AML-193 (cell line): ENCODE data around the gene GSTM5.
"Not testable (repeated sequence)": the region's sequence is repeated elsewhere in the genome, so short reads cannot be mapped to it uniquely, and the experiment has no call there.

Experiments
- DNase-seq, 2 experiments: peaks; one replicate each; lab custom pipeline; 2025; lab: John Stamatoyannopoulos, UW

Gene GSTM5

DNA sequence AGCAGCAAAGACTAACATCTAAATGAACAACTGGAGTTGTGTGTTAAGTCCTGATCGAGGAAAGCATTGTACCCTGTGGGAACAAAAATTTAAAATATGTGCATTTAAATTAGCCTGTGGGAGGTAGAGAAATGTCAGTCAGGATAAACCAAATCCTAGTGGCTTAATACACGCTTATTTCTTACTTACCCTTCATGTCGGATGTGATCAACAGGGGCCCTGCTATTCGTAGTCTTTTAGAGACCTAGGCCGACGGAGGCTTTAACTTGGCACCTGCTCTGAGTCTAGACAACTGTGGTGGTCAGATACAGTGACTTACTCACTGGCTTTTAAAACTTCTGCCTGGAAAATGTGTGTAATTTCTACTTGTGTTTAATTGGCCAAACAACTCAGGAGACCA is 18.6 kb downstream of the GSTM5 start:
- DNase-seq = no peak

DNA sequence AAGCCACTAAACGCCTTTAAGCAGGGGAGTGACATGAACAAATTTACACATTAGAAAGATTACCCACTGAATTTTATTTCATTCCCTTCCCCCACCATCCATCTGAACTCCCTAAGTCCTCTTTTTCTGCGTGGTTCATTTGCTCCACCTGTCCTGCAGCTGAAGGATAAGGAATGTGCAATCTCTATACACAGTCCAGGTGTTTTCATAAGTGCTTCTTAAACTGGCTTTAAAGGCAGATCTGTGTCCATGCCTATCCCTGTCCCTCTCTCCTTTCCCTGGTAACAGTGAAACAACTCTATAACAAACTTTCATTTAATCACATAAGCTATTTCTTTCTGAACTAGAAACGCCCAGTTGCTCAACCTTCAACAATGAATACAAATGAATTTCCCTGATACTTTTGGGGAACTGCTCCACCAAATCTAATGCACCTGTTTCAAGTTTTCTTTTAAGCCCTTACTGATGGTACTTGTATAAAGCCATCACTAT is 20.4 kb downstream of the GSTM5 start:
- DNase-seq = no peak

DNA sequence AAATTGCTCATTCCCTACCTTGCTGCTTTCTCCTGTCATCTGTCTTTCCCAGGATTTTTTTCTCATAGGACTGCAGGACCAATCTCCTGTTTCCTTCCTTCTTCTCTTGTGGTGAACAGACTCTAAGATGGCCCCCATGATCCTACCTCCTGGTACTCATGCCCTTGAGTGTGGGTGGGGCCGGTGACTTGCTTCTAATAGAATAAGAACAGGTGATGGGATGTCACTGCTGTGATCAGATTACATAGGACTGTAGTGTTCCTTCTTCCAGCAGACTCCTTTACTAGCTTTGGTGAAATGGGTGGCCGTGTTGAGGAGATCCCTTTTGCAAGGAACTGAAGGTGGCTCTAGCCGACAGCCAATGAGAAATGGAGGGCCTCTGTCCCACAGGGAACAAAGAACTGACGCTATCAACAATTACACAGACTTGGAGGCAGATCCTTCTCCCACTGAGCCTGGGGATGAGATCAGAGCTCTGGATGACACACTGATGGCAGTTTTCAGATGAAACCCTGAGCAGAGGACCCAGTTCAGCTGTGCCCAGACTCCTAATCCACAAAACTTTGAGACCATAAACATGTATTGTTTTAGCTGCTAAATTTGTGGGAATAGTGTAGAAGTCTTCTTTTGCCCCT is 21.3 kb downstream of the GSTM5 start:
- DNase-seq = no peak

DNA sequence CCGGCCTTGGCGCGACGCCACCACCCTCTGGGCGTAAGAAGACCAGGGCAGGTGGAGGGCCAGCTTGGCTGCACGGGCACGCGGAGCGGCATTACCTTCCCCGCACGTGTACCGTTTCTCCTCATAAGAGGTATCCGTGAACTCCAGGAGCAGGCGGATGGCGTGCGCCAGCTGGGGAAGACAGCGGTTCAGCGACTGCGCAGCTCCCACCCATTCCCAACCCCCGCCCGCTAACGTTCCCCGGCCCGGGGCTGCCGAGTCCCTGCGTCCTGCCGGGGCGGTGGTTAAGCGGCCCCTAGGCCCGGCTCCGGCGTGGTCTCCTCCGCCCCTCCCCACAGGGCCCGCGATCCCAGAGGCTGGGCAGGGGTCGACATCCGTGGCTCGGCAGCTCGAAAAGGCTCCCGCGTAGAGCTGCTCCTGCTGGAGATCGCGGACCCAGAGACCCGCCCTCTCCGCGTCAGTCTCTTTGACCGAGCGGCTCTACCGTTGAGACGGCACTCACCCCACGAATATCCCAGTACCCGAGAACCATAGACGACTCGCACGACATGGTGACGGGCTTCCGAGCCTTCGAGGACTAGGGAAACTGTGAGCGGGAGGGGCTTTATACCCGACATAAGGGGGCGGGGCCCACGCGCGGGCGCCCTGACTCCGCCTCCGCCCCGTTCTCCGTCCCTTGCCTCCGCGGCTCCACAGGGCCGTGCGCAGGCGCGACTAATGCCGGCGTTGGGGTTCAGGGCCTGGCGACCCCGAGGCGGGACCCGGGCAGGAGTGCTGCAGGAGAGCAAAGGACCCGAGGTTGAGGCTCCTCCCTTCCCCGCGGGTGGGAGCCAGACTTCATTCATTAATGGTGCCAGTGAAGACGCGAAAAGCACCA is 27.9 kb downstream of the GSTM5 start:
- no peak for DNase-seq

DNA sequence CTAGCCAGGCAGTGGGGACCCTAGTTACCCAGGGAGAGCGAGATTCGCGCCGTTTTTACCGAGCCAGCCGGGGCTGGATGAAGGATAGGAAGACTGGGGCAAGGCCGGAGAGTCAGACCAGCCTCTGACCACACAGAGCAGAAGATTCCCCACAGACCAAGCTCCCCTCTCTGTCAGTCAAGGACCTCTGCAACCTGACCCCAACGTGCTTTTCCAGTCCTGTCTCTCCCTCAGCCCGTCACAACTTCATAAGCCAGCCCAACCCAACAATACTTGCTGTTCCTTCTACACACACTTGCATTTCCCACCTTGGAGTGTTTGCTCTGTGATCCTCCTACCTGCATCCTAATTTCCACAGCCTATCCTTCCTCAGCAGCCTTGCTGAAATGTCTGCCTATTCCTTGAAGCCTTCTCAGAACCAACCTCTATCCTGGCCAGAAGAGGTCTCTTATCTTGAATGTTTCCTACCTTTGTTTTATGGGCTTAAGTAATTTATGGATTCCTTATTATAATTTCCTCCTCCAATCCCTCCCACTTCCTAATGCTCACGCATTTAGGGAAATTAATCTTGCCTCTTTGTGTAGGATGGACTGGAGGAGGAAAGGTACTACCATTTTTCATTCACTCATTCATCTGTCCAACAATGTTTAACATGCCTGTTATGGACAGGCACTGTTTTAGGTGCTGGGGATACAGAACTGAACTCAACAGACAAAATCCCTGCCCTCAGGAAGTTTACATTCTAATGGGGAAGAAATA is 28.7 kb downstream of the GSTM5 start, which contains the start of gene GSTM3:
TSS of gene GSTM3 (minus strand) at position 424 of the 759 bp plus-strand sequence. CDS start 751 bp downstream, outside the sequence.
- DNase-seq = no peak

DNA sequence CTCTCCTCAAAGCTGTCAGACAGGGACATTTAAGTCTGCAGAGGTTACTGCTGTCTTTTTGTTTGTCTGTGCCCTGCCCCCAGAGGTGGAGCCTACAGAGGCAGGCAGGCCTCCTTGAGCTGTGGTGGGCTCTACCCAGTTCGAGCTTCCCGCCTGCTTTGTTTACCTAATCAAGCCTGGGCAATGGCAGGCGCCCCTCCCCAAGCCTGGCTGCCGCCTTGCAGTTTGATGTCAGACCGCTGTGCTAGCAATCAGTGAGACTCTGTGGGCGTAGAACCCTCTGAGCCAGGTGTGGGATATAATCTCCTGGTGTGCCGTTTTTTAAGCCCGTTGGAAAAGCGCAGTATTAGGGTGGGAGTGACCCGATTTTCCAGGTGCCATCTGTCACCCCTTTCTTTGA is 36.3 kb downstream of the GSTM5 start:
- not testable (repeated sequence) for DNase-seq

DNA sequence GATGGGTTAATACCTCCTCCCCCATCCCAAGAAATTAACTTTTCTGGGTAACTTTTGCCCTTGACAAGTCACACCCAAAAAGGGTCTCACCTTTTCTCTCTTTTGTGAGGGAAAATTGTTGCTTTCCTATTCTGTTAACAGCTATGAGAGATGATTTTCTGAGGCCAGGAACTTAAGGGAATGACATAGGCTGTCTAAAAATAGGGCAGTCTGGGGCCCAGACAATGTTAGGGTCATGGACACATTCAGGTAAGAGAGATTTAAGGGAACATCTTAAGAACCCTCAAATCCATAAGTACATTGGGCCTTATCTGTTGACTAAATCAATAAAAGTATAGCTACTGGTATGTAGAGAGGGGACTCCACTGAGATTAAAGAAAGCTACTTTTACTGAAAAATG is 37.2 kb downstream of the GSTM5 start:
- no peak for DNase-seq

DNA sequence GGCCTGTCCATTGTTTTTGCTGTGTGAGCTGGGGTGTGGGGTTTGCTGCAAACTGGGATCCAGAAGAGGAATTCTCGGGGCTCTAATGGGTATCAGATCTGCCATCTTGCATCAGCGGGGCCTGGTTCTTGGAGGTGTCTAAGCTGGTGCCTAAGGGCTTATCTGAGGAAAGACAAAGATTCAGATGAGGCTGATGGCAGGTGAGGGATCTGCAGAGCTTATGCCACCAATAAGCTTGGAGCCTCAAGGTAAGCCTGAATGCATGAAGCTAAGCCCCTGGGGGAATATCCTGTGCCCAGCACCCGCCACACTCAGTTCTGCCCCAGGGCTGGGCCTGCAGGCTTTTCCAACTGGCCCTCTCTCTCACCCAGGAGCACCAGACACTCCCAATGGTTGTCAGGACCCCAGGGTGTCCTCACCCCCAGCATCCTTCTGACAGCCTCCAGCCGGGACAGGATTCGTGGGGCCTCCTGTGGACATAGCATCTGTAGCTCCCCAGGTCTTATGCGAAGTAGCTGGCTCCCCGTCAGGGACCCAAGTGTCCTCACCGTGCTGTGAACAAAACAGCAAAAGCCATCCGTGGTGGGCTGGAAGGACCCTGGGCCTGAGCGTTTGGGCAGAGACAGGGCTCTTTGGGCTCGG is 38.3 kb downstream of the GSTM5 start:
- no peak for DNase-seq

DNA sequence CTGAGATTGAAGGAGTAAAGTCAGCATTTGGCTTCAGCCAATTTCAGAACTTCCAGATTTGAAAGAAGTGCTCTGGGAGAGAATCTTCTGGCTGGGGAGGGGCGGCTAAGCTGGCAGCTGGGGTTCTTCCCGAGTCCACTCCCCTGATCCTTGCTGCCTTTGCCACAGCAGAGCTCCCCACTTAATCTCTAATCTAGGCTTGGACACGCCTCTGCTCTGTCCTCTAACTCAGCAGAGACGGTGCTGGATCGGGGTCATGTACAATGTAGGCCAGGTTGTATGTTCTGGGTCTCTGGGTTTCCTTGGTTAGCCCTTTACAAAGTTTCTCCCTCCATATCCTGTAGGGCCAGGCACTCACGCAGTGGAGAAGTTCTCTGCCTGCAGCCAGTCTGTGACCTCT is 38.9 kb downstream of the GSTM5 start:
- no peak for DNase-seq

DNA sequence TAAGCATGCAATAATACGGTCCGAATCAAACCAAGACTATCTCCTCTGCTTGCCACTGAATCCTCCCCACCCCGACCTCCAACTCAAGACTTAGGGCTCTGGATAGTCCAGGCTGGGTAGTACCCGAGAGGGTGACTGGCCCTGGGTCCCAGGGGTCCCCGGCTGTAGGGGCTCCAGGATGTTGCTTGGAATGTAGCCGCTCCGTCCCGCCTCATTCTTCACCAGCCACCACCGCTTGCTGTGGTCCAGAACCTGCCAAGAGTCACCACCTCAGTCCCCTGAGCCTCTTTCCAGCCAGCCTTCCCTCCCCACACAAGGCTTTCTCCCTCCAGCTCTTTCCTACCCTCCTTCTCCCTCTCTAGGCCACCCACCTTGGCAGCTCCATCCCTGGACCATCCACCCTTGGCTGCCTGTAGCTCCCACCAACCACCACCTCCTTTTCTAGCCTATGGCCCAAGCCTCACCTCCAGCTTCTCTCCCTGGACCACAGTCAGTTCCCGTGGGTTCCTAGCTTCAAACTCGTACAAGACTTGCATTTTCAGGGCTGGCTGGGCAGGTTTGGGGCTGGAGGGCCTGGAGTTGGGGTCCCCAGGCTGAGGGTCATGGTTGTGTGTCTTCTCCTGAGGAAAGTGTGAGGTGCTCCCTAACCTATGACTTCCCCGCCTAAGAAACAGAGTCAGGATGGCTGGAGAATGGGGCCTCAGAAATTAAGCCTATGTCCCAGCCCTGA is 39.6 kb downstream of the GSTM5 start:
- DNase-seq = no peak

DNA sequence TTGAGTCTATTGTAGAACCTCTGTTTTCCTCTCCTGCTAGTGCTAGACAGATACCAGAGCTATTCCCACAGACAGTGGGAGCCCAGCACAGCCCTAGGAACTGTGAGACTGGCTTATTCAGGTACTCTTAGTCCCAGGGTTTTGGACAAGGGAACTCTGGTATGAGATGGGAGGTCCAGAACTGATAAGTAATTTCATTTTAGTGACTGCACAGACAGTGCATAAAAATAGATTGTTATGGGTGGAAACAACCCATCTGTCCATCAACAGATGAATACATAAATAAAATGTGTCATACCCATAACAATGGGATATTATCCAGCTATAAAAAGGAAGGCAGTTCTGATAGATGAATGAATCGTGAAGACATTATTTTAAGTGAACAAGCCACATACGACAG is 42.7 kb downstream of the GSTM5 start:
- DNase-seq = no peak

DNA sequence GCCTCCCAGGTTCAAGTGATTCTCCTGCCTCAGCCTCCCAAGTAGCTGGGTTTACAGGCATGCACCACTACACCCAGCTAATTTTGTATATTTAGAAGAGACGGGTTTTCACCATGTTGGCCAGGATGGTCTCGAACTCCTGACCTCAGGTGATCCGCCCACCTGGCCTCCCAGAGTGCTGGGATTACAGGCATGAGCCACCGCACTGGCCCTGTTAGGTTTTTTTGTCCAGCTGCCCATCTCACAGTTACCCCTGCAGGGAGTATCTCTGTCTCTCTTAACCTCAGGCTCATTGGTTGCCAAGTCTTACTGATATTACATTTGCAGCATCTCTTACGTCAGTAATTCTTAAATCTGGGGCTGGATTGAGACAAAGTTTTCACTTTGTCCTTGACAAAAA is 44.3 kb downstream of the GSTM5 start:
- DNase-seq = not testable (repeated sequence)

DNA sequence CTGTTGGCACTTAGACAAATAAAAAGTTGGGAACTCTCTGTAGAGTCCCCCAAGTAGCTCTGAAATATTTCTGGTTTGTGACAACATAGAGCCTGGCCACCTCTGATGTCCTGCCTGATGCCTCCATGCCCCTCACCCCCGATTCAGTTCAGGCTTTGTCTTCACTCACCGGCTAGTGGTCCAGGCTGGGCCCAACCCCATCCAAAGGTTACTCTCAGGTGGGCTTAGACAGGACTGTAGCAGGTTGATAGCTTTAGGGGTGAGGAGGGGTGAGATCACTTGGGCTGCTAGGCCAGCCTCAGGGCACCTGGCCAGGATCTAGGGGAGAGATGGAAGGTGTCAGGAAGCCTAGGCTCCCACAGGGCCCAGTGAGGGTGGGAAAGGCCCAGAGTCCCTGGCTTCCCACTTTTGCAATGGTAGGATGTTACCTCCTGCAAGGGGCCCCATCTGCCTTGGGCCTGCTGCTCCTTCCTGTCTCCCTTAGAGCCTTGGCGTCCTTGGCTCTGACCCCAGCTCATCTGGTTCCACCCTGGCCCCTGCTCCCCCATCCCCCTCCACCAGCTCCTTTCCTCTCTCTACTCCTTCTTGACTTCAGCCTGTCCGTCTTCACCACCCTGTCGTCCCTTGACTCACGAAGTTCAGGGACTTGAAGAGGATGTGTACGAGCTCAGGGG is 44.9 kb downstream of the GSTM5 start:
- no peak for DNase-seq

DNA sequence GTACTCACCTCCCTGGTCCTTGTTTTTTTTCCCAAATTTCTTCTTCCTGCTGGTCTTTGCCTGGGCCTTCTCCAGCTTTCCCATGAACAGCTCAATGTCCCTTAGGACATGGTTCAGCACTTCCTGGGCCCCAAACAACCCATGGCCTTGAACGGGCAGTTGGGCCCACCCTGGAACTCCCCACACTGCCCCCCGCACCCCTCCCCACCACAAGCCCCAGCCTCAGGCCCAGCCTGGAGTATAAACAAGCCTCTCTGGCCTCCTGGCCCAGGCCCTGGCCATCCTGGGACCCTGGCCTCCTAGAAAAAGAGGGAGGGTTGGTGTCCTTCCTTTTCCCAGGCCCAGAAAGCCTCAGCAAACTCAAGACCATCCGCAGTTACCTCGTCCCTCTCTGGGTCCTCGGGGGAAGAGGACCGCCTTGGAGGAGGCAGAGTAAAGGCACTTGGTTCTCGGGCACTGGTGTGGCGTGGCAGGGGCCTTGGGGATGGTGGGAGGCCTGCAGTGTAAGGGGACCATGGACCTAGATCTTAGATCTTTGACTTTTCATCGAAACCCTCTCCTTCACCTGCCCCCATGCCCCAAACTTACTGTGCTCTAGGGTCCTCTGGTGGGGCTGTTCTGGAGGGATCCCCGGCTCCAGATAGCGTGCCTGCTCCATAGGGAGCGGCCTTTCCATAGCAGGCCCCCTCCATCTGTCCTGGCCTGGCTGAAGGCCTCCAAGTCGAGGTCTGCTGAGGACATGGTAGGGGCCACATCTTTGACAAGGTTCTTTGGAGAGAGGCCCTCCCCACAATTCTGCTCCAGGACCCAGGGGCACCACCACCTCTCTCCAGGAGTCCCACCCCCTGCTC is 46.1 kb downstream of the GSTM5 start:
- no peak for DNase-seq

DNA sequence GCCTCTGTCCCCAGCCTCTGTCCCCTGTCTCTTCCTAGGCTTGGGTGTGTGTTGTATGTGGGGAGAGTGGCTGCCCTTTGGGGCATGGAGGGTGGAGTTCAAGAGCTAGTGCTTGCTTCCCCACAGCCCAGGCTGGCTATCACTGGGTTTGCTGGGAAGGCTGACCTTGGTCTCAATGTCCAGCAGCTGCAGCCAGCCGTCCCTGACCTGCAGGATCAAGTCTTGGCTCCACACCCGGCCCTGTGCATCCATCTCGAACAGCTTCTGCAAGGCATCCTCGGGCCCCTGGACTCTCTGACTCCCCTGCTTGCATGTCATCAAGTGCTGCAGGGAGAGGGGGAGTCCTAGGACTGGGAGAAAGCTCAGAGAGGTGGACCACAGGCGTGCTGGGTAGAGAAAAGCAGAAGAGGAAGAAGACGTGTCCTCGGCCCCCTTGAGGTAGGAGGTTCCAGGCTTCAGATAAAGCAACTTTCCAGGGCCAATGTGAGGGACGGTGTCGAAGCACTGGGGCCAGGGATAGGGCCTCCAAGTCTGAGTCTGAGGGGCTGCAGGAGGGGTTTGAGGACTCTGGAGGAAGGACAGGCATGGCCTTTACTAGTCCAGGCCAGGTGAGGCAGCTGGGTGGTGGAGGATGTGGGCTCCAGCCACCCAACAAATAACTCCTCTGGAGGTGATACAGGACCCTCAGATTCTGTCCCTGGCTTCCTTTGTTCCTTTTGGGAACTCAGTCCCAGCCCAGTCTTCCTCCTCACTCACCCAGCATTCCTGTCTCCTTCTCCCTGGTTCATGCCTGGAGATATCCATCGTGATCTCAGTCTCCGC is 47.7 kb downstream of the GSTM5 start:
- DNase-seq = no peak

DNA sequence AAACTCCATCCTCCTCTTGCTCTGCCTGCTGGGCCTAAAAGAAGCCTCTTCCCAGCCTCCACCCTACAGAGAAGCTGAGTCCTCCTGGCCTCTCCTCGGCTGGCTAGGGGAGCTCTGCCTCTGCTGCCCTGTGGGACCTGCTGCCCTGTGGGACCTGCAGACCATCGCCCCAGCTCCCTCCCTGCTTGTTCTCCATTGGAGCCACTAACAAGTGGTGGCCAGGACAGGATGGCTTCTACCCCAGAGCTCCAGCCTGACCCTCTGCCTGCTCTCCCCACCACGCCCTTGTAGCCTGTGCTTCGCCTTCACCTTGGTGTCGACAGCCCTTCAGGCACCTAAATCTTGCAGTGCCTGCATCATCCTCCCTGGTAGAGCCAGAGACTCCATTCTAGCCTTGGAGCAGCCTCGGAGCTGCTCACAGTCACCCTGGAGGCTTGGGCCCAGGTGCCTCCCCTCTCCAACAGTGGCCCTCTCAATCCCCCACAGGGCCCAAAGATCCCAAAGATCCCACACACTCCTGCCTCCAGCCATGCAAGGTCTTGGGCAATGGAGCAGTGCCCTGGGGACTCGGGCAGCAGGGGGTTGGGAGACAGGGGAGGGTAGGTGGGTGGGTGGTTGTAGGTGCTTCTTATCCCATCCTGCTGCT is 48.7 kb downstream of the GSTM5 start:
- no peak for DNase-seq

DNA sequence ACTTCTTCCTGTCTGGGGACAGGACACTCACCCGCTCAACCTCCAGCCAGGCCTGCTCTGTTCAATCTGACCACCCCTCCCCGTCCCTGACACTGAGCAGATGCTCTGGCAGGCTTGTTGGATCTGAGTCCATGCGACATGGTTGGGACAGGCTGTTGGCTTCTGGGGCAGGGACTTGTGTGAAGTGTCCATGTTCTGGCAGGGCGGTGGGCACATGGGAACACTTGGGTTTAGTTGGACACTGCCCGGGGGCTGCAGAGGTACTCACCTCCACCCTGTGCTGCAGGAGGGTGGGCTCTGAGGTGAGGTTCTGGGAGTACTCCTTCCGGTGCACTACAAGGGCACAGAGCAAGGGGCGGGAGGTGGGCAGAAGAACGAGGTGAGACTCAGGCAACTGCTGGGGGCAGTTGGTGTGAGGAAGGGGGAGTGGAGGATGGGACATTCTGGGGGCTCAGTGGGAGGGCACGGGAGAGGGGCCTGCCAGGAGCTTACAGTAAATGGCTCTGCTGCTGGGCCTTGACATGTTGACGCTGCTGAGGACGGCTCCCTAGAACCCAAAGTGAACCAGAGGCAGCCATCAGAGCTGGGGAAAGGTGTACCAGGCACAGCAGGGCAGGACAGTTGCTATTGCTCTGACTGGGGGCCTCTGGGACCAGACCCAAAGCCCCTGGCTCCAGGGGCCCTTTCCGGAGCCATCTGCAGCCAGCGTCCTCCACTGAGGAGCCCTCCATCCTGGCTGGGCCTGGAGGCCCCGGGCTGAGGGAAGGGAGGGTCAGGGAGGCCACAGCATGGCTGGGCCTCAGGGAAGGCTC is 49.4 kb downstream of the GSTM5 start:
- DNase-seq = no peak
